Erythroblast (primary cell): ENCODE results near the gene DDX3X.

ENCODE experiments used
- GATA1 ChIP-seq: IDR thresholded peaks from 2 replicates; pipeline ENCODE4 v1.6.1; 2011; ENCODE audit warnings: low read depth, mild to moderate bottlenecking, control low read depth, low read length, moderate library complexity
- POLR2A ChIP-seq: IDR thresholded peaks from 2 replicates; pipeline ENCODE4 v1.6.1; 2011; ENCODE audit warnings: mild to moderate bottlenecking, low read length

DNA sequence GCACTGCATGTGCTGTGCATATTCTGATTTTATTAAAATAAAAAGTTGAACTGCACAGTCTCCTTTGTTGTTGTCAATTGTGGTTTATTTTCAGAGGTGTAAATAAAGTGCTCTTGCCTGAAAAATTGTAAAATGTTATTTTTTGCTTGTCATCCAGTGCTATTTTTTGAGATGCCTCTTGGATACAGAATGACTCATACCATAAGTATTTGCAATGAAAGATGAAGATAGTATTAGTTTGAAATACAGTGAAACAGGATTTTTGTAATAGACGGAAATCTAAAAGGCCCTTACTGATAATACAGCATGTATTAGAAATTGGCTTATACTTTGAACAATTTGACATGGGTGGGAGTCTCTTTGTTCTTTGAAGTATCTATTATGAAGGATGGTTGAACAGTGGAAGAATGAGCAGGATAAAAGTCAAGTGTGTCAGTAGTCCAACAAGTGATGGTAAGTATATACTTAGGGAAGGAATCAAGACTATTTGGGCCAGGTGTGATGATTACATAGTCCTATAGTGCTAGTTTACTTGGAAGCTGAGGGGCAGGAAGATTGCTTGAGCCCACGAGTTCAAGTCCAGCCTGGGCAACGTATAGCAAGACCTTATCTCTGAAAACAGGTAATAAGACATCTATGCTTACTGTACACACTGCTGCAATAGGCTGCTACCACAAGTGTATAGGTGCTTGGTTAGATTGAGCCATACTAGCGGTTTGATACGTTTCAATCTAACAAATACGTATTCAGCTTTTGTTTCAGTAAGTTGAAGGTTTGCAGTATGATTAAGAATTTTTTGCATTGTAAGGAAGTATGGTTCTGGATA lies 16.4 kb downstream of the DDX3X start:
- TF ChIP-seq POLR2A: peak; percentile 52
- TF ChIP-seq GATA1: no peak
